H1 (cell line): ENCODE measurements around the gene RRP1. TPM values are rescaled to one million over a fixed set of nuclear protein-coding genes. Genes with fewer than 3 reads are reported as not detected.

ENCODE experiments used
- CTCF ChIA-PET: fragments of 300-600 bp; sonication (Branson Sonifier 250); formaldehyde crosslinking; loops from one replicate; lab custom pipeline; 2021; ENCODE audit not compliant: partially characterized antibody; lab: Charles Lee
- POLR2A ChIA-PET: fragments of 300-600 bp; sonication (Branson Sonifier 250); formaldehyde crosslinking; loops from one replicate; lab custom pipeline; 2021; ENCODE audit warnings: inconsistent platforms; ENCODE audit not compliant: partially characterized antibody; lab: Charles Lee
- DNase-seq, 2 experiments: peaks; one replicate each; pipeline versions ENCODE4 v3.0.0 to v3.0.0-alpha.2; 2010 to 2022; ENCODE audit warnings: low spot score in 2 of 2, low read depth in 1 of 2, mixed read lengths in 1 of 2
- FAIRE-seq: peaks from 2 replicates; lab custom pipeline; 2011; peaks lifted over from hg19 to GRCh38; lab: Jason Lieb, UNC
- H2AFZ ChIP-seq: 2 replicates; pipeline ENCODE4 v1.8.1; 2012; ENCODE audit warnings: low read length, inconsistent platforms
- H2AK5ac ChIP-seq: 2 replicates; pipeline ENCODE4 v1.6.1; 2013; ENCODE audit warnings: low read depth, low read length
- H2BK120ac ChIP-seq: replicated peaks from 2 replicates; pipeline ENCODE3; 2013; ENCODE audit warnings: low read depth, low read length, inconsistent platforms
- H2BK12ac ChIP-seq: 2 replicates; pipeline ENCODE4 v1.6.1; 2013; ENCODE audit warnings: low read depth, low read length
- H2BK15ac ChIP-seq: 2 replicates; pipeline ENCODE4 v1.6.1; 2013; ENCODE audit warnings: low read length
- H2BK20ac ChIP-seq: 2 replicates; pipeline ENCODE4 v1.6.1; 2013; ENCODE audit warnings: low read length
- H2BK5ac ChIP-seq: 2 replicates; pipeline ENCODE4 v1.6.1; 2013; ENCODE audit warnings: low read depth, low read length
- H3K14ac ChIP-seq: 2 replicates; pipeline ENCODE4 v1.6.1; 2013; ENCODE audit warnings: inconsistent platforms; ENCODE audit not compliant: insufficient read length
- H3K18ac ChIP-seq: 2 replicates; pipeline ENCODE4 v1.6.1; 2013; ENCODE audit warnings: low read length; ENCODE audit errors: extremely low read depth
- H3K23ac ChIP-seq: 2 replicates; pipeline ENCODE4 v1.6.1; 2013; ENCODE audit warnings: inconsistent platforms; ENCODE audit not compliant: insufficient read length
- H3K23me2 ChIP-seq: 2 replicates; pipeline ENCODE4 v1.6.1; 2013; ENCODE audit warnings: low read depth, low read length
- H3K27ac ChIP-seq: 2 replicates; pipeline ENCODE4 v1.6.1; 2011; ENCODE audit warnings: low read depth, low read length, inconsistent platforms
- H3K27me3 ChIP-seq, 4 experiments: replicated peaks in 1 of 4; 1 replicate in 1 of 4; 2 replicates in 3 of 4; pipeline versions ENCODE4 v1.6.1 to v1.8.1; 2011 to 2013; ENCODE audit warnings: low read length in 3 of 4, mild to moderate bottlenecking in 3 of 4, inconsistent platforms in 2 of 4, mixed read lengths in 2 of 4, moderate library complexity in 1 of 4; ENCODE audit not compliant: control insufficient read depth in 3 of 4, insufficient read depth in 3 of 4; ENCODE audit errors: extremely low read depth in 1 of 4
- H3K36me3 ChIP-seq, 4 experiments: 2 replicates each; pipeline versions ENCODE4 v1.6.1 to v1.8.1; 2011 to 2013; ENCODE audit warnings: mild to moderate bottlenecking in 4 of 4, low read length in 3 of 4, moderate library complexity in 2 of 4, control low read depth in 1 of 4, inconsistent platforms in 1 of 4; ENCODE audit not compliant: insufficient read depth in 4 of 4, control insufficient read depth in 2 of 4
- H3K4ac ChIP-seq: replicated peaks from 2 replicates; pipeline ENCODE3; 2013; ENCODE audit warnings: low read length, low read depth, mixed read lengths, inconsistent platforms; ENCODE audit not compliant: insufficient read length
- H3K4me1 ChIP-seq, 4 experiments: replicated peaks in 1 of 4; 1 replicate in 1 of 4; 2 replicates in 3 of 4; pipeline versions ENCODE4 v1.6.1 to v1.8.1; 2011 to 2013; ENCODE audit warnings: low read length in 3 of 4, inconsistent platforms in 2 of 4, mixed read lengths in 1 of 4; ENCODE audit not compliant: insufficient read depth in 4 of 4, control insufficient read depth in 3 of 4
- H3K4me2 ChIP-seq, 2 experiments: 2 replicates each; pipeline versions ENCODE4 v1.6.1 to v1.8.1; 2011 to 2013; ENCODE audit warnings: low read depth in 2 of 2, low read length in 2 of 2, control low read depth in 1 of 2, inconsistent platforms in 1 of 2, mild to moderate bottlenecking in 1 of 2; ENCODE audit not compliant: insufficient read depth in 1 of 2
- H3K4me3 ChIP-seq, 4 experiments: fragments of 200-600, 300-600 bp in 1 of 4; sonication (generic), shearing (Covaris generic), sonication (Bioruptor Twin) in 1 of 4; 2 replicates each; pipeline versions ENCODE4 v1.5.1 to v1.8.1; 2011 to 2016; ENCODE audit warnings: low read length in 4 of 4, low read depth in 3 of 4, control low read depth in 2 of 4, inconsistent platforms in 2 of 4, mild to moderate bottlenecking in 2 of 4, mixed read lengths in 1 of 4, moderate library complexity in 1 of 4; ENCODE audit not compliant: insufficient read depth in 2 of 4; ENCODE audit errors: extremely low read depth in 1 of 4
- H3K56ac ChIP-seq: replicated peaks from 2 replicates; pipeline ENCODE3; 2013; ENCODE audit warnings: low read depth, mild to moderate bottlenecking, mixed read lengths, low read length, inconsistent platforms; ENCODE audit not compliant: insufficient read length
- H3K79me1 ChIP-seq: 2 replicates; pipeline ENCODE4 v1.6.1; 2013; ENCODE audit warnings: low read depth, low read length, control low read depth
- H3K79me2 ChIP-seq, 2 experiments: 2 replicates each; pipeline versions ENCODE4 v1.6.1 to v1.8.1; 2012 to 2013; ENCODE audit warnings: low read length in 2 of 2, mild to moderate bottlenecking in 2 of 2, inconsistent platforms in 1 of 2; ENCODE audit not compliant: insufficient read depth in 2 of 2, control insufficient read depth in 1 of 2
- H3K9ac ChIP-seq, 4 experiments: replicated peaks in 1 of 4; 1 replicate in 1 of 4; 2 replicates in 3 of 4; pipeline versions ENCODE4 v1.6.1 to v1.8.1; 2011 to 2013; ENCODE audit warnings: low read depth in 3 of 4, low read length in 3 of 4, control low read depth in 2 of 4, mild to moderate bottlenecking in 2 of 4, moderate library complexity in 2 of 4, inconsistent platforms in 1 of 4; ENCODE audit errors: extremely low read depth in 1 of 4
- H3K9me3 ChIP-seq, 2 experiments: 2 replicates each; pipeline versions ENCODE4 v1.6.1 to v1.8.1; 2012 to 2013; ENCODE audit warnings: mild to moderate bottlenecking in 2 of 2, moderate library complexity in 2 of 2, control low read depth in 1 of 2, inconsistent platforms in 1 of 2, low read depth in 1 of 2, low read length in 1 of 2, mixed read lengths in 1 of 2; ENCODE audit not compliant: insufficient read depth in 2 of 2
- H4K20me1 ChIP-seq, 2 experiments: replicated peaks in 1 of 2; 2 replicates each; pipeline versions ENCODE3 to v1.8.1; 2011 to 2013; ENCODE audit warnings: inconsistent platforms in 2 of 2, low read length in 2 of 2, mild to moderate bottlenecking in 1 of 2; ENCODE audit not compliant: insufficient read depth in 2 of 2, control insufficient read depth in 1 of 2
- H4K5ac ChIP-seq: 2 replicates; pipeline ENCODE4 v1.6.1; 2013; ENCODE audit warnings: low read length, low read depth, mixed read lengths, inconsistent platforms; ENCODE audit not compliant: insufficient read length
- H4K8ac ChIP-seq: 2 replicates; pipeline ENCODE4 v1.8.0; 2013; ENCODE audit warnings: mild to moderate bottlenecking, moderate library complexity, low read length, inconsistent platforms; ENCODE audit not compliant: insufficient read depth; ENCODE audit errors: extremely low read depth
- H4K91ac ChIP-seq: replicated peaks from 2 replicates; pipeline ENCODE3; 2013; ENCODE audit warnings: low read length, mixed read lengths, inconsistent platforms; ENCODE audit not compliant: insufficient read length
- CBX8 ChIP-seq: fragments of 300-800, 300-1000 bp; sonication (generic); IDR thresholded peaks from 2 replicates; pipeline ENCODE4 v1.7.1; 2016; ENCODE audit warnings: low read depth, low read length, borderline replicate concordance
- CREB1 ChIP-seq: IDR thresholded peaks from 2 replicates; pipeline ENCODE4 v1.6.1; 2012; ENCODE audit warnings: inconsistent platforms
- CTCF ChIP-seq, 3 experiments: IDR thresholded peaks; 1 replicate in 2 of 3; 2 replicates in 1 of 3; pipeline versions ENCODE4 v1.5.1 to v1.6.1; 2011; ENCODE audit warnings: low read length in 3 of 3, mild to moderate bottlenecking in 3 of 3, inconsistent platforms in 2 of 3, low read depth in 1 of 3, moderate library complexity in 1 of 3; ENCODE audit not compliant: insufficient read depth in 1 of 3; ENCODE audit errors: control extremely low read depth in 1 of 3
- GTF2F1 ChIP-seq: IDR thresholded peaks from 2 replicates; pipeline ENCODE4 v1.6.1; 2012; ENCODE audit warnings: low read depth, low read length, improper control_type of control experiment, borderline replicate concordance
- RNF2 ChIP-seq: fragments of 200-900, 300-1000 bp; sonication (generic); IDR thresholded peaks from 2 replicates; pipeline ENCODE4 v1.7.1; 2016; ENCODE audit warnings: borderline replicate concordance, low read depth, mild to moderate bottlenecking, antibody characterized with exemption, low read length; ENCODE audit not compliant: poor library complexity, severe bottlenecking; ENCODE audit errors: missing control alignments
- SAP30 ChIP-seq: fragments of 300-600 bp; sonication (generic); IDR thresholded peaks from 2 replicates; pipeline ENCODE4 v1.7.1; 2012; ENCODE audit warnings: low read length, moderate library complexity, mild to moderate bottlenecking, inconsistent platforms; ENCODE audit not compliant: insufficient read depth, insufficient replicate concordance
- SP2 ChIP-seq: IDR thresholded peaks from 2 replicates; pipeline ENCODE4 v1.6.1; 2012; ENCODE audit warnings: mild to moderate bottlenecking, low read length, inconsistent platforms
- TAF7 ChIP-seq: optimal IDR thresholded peaks from 2 replicates; pipeline ENCODE3; 2011; ENCODE audit warnings: low read depth, mild to moderate bottlenecking, inconsistent platforms, low read length, moderate library complexity, borderline replicate concordance
- TCF12 ChIP-seq: IDR thresholded peaks from 2 replicates; pipeline ENCODE4 v1.6.1; 2011; ENCODE audit warnings: low read depth, mild to moderate bottlenecking, low read length
- TEAD4 ChIP-seq: IDR thresholded peaks from 2 replicates; pipeline ENCODE4 v1.6.1; 2012; ENCODE audit warnings: low read depth, low read length, inconsistent platforms, mixed read lengths
- WGBS, 2 experiments: shearing (Covaris generic) in 1 of 2; methylation state at CpG; one replicate each; pipeline versions ENCODE4 v1.1.6 to v1.1.7; 2013 to 2015; ENCODE audit warnings: low lambda C conversion rate in 2 of 2, mixed read lengths in 2 of 2, inconsistent platforms in 1 of 2, low coverage in 1 of 2, missing lambda C conversion rate in 1 of 2; ENCODE audit not compliant: insufficient replicate concordance in 2 of 2, insufficient coverage in 1 of 2, insufficient read length in 1 of 2; ENCODE audit errors: extremely low coverage in 1 of 2, missing lambda C conversion rate in 1 of 2; 5-methylcytosine and 5-hydroxymethylcytosine counted together
- polyA plus RNA-seq, 7 experiments: library from polyadenylated mRNA; depleted of rRNA in 3 of 7; stranded (reverse) in 5 of 7; unstranded in 2 of 7; fragments of >200 nt in 5 of 7; fragments of 200-250 nt in 2 of 7; gene quantifications; 1 replicate in 5 of 7; 2 replicates in 1 of 7; 4 replicates in 1 of 7; pipeline versions ENCODE4 v1.2.1 to v1.2.3, GENCODE V29; 2011 to 2013; ENCODE audit warnings: missing spikeins in 2 of 7, mixed read lengths in 2 of 7
- total RNA-seq: library from RNA; stranded (reverse); fragmentation: NEBNext Ultra II Directional; extraction: Animal tissue kit (Norgen Biotek cat#: 25700); gene quantifications from 2 replicates; pipeline ENCODE4 v1.2.1, GENCODE V29; 2021

Gene RRP1
- total and polyA plus RNA-seq, 2 of the 8 experiments (the other 6 are each of a cell fraction or from before 2014, with no cell fraction given): 11.6 to 55.2 TPM

- WGBS, 2 experiments: 97% methylated on average over 10 of the region's 10 CpGs; no CpG with 5 or more reads in 1 of the 2 experiments
- no peak for FAIRE-seq
- TF ChIP-seq RNF2: no peak
- no peak for TF ChIP-seq CBX8
- TF ChIP-seq SAP30: no peak
- no peak for TF ChIP-seq SP2
- no peak for TF ChIP-seq CREB1
- no peak for TF ChIP-seq TEAD4
- TF ChIP-seq TCF12: no peak
- no peak for TF ChIP-seq TAF7
- no peak for TF ChIP-seq CTCF (IDR thresholded peaks at IDR 0.05; ENCODE audit: control extremely low read depth in 1 of 3, insufficient read depth in 1 of 3, low read depth in 1 of 3, low read length in 3 of 3)
- TF ChIP-seq GTF2F1: no peak
These were observed 15.2 kb upstream of the RRP1 start for GRCh38 chr21:43774163-43774562.

More at GRCh38 chr21:43774163-43774562, 15.2 kb upstream of the RRP1 start:
- no peak for DNase-seq
- Histone ChIP-seq H2AFZ (no peak overlapping the region), H3K14ac (no peak overlapping the region), H4K20me1 (peaks cover 0 to 6% of the 10 kb centered on the region in 2 experiments), H3K4me3 (no peak overlapping the region), H2AK5ac (no peak overlapping the region), H4K8ac (no peak overlapping the region), H3K27me3 (no peaks in the 10 kb centered on the region), H3K56ac (no peak overlapping the region), H2BK120ac (no peak overlapping the region), H3K27ac (no peak overlapping the region), H3K79me1 (no peaks in the 10 kb centered on the region; the same call in 1 of the 2 replicates), H3K23me2 (peaks cover 4% of the 10 kb centered on the region; the same call in 1 of the 2 replicates), H2BK5ac (no peak overlapping the region), H2BK12ac (no peak overlapping the region), H3K4ac (no peak overlapping the region), H2BK20ac (peak overlapping the region; percentile 48; the same call in 1 of the 2 replicates), H3K79me2 (peaks cover 0 to 19% of the 10 kb centered on the region in 2 experiments; a peak in 1 of 4 replicates), H3K18ac (no peak overlapping the region), H3K4me2 (no peak overlapping the region), H3K23ac (no peak overlapping the region), H2BK15ac (no peak overlapping the region), H3K36me3 (peaks cover 8 to 17% (median 10%) of the 10 kb centered on the region in 4 experiments; a peak in 6 of 8 replicates), H3K9ac (no peak overlapping the region), H4K5ac (no peak overlapping the region), H3K9me3 (no peaks in the 10 kb centered on the region), H3K4me1 (peaks cover 0 to 15% (median 10%) of the 10 kb centered on the region in 4 experiments; a peak in 6 of 7 replicates), H4K91ac (no peak overlapping the region)
- CTCF ChIA-PET: interaction anchor here (0.6 to 1.6 kb wide), 3 partner anchors 15 to 729 kb away, joined by 3 to 4 read pairs (median 3); no protein-coding TSS in a partner anchor
- POLR2A ChIA-PET: interaction anchor here (0.6 to 5.2 kb wide), 10 partner anchors 9 to 55 kb away, joined by 3 to 28 read pairs (median 4); no protein-coding TSS in a partner anchor
